IMR-90 (cell line): ENCODE results near the gene TRIM22. TPM values are rescaled to one million over a fixed set of nuclear protein-coding genes. Genes with fewer than 3 reads are reported as not detected.

Experiments
- ATAC-seq: fragments of 200-7000 bp; cut with Tn5 transposase; 2 replicates; pipeline ENCODE4 v1.9.1; 2020; ENCODE audit warnings: low read depth, mild to moderate bottlenecking, moderate library complexity
- BruUV-seq: library from RNA; stranded (reverse); fragments of 400-500 nt; replicated peaks from 2 replicates; lab custom pipeline; 2021; lab: Mats Ljungman, UMichigan
- CTCF ChIA-PET: fragments of 300-600 bp; formaldehyde crosslinking; extraction: SDS; loops from one replicate; lab custom pipeline; 2021; ENCODE audit warnings: antibody characterized with exemption; lab: Yijun Ruan, JAX
- POLR2A ChIA-PET: fragments of 300-600 bp; sonication (Branson Sonifier 250); formaldehyde crosslinking; loops from one replicate; lab custom pipeline; 2022; ENCODE audit warnings: antibody characterized with exemption; ENCODE audit not compliant: unreplicated experiment; lab: Charles Lee
- DNase-seq: peaks from one replicate; pipeline ENCODE4 v3.0.0; 2013
- H2AFZ ChIP-seq: replicated peaks from 2 replicates; pipeline ENCODE3; 2013; ENCODE audit warnings: low read length, mild to moderate bottlenecking; ENCODE audit not compliant: poor library complexity
- H2AK5ac ChIP-seq: 2 replicates; pipeline ENCODE4 v1.6.1; 2013; ENCODE audit warnings: low read depth, low read length, inconsistent platforms
- H2AK9ac ChIP-seq: replicated peaks from 2 replicates; pipeline ENCODE3; 2013; ENCODE audit warnings: mild to moderate bottlenecking, low read depth, low read length, moderate library complexity; ENCODE audit not compliant: poor library complexity
- H2BK120ac ChIP-seq: 2 replicates; pipeline ENCODE4 v1.6.1; 2013; ENCODE audit warnings: low read depth, low read length, inconsistent platforms
- H2BK15ac ChIP-seq: 3 replicates; pipeline ENCODE4 v1.6.1; 2013; ENCODE audit warnings: low read depth, low read length, inconsistent platforms
- H2BK20ac ChIP-seq: 2 replicates; pipeline ENCODE4 v1.6.1; 2013; ENCODE audit warnings: low read depth, mild to moderate bottlenecking, inconsistent platforms, low read length, moderate library complexity
- H2BK5ac ChIP-seq: 2 replicates; pipeline ENCODE4 v1.6.1; 2013; ENCODE audit warnings: mild to moderate bottlenecking, low read depth, low read length, inconsistent platforms; ENCODE audit not compliant: poor library complexity, severe bottlenecking
- H3K14ac ChIP-seq: replicated peaks from 2 replicates; pipeline ENCODE4 v1.6.1; 2013; ENCODE audit warnings: low read depth, low read length, inconsistent platforms
- H3K18ac ChIP-seq: 2 replicates; pipeline ENCODE4 v1.6.1; 2013; ENCODE audit warnings: low read depth, low read length, control low read depth
- H3K23ac ChIP-seq: 2 replicates; pipeline ENCODE4 v1.6.1; 2013; ENCODE audit warnings: low read depth, low read length, inconsistent platforms
- H3K27ac ChIP-seq: 2 replicates; pipeline ENCODE4 v1.5.1; 2013; ENCODE audit warnings: mild to moderate bottlenecking, control low read depth, low read length; ENCODE audit not compliant: insufficient read depth
- H3K27me3 ChIP-seq: 2 replicates; pipeline ENCODE4 v1.6.1; 2013; ENCODE audit warnings: low read length; ENCODE audit not compliant: control insufficient read depth, insufficient read depth
- H3K36me3 ChIP-seq: 2 replicates; pipeline ENCODE4 v1.6.1; 2013; ENCODE audit warnings: low read length, mixed read lengths; ENCODE audit not compliant: control insufficient read depth, insufficient read depth
- H3K4ac ChIP-seq: 2 replicates; pipeline ENCODE4 v1.6.1; 2013; ENCODE audit warnings: low read depth, low read length, inconsistent platforms
- H3K4me1 ChIP-seq: 2 replicates; pipeline ENCODE4 v1.6.1; 2013; ENCODE audit warnings: low read length, mixed read lengths; ENCODE audit not compliant: control insufficient read depth, insufficient read depth
- H3K4me2 ChIP-seq: 2 replicates; pipeline ENCODE4 v1.6.1; 2013; ENCODE audit warnings: low read depth, mild to moderate bottlenecking, control low read depth, low read length, moderate library complexity
- H3K4me3 ChIP-seq: 2 replicates; pipeline ENCODE4 v1.5.1; 2013; ENCODE audit warnings: low read depth, mild to moderate bottlenecking, control low read depth, low read length, moderate library complexity; ENCODE audit not compliant: insufficient read depth
- H3K56ac ChIP-seq: 2 replicates; pipeline ENCODE4 v1.6.1; 2013; ENCODE audit warnings: low read length, inconsistent platforms; ENCODE audit not compliant: insufficient read depth; ENCODE audit errors: extremely low read depth
- H3K79me1 ChIP-seq, 2 experiments: 2 replicates each; pipeline ENCODE4 v1.6.1; 2013; ENCODE audit warnings: low read length in 2 of 2, inconsistent platforms in 1 of 2, low read depth in 1 of 2
- H3K9ac ChIP-seq: 2 replicates; pipeline ENCODE4 v1.6.1; 2013; ENCODE audit warnings: low read depth, low read length, control low read depth
- H3K9me1 ChIP-seq: 2 replicates; pipeline ENCODE4 v1.6.1; 2013; ENCODE audit warnings: low read length, inconsistent platforms; ENCODE audit not compliant: insufficient read depth
- H3K9me3 ChIP-seq: 2 replicates; pipeline ENCODE4 v1.6.1; 2013; ENCODE audit warnings: low read length; ENCODE audit not compliant: control insufficient read depth, insufficient read depth
- H4K20me1 ChIP-seq: 2 replicates; pipeline ENCODE4 v1.6.1; 2013; ENCODE audit warnings: low read length, inconsistent platforms; ENCODE audit not compliant: insufficient read depth
- H4K5ac ChIP-seq: 2 replicates; pipeline ENCODE4 v1.6.1; 2013; ENCODE audit warnings: mild to moderate bottlenecking, low read depth, low read length, control low read depth
- H4K8ac ChIP-seq, 2 experiments: 2 replicates each; pipeline ENCODE4 v1.6.1; 2013; ENCODE audit warnings: low read depth in 2 of 2, low read length in 2 of 2, control low read depth in 1 of 2, inconsistent platforms in 1 of 2
- H4K91ac ChIP-seq: 2 replicates; pipeline ENCODE4 v1.6.1; 2013; ENCODE audit warnings: low read depth, low read length, inconsistent platforms; ENCODE audit not compliant: insufficient read depth
- BHLHE40 ChIP-seq: fragments of 150-350 bp; IDR thresholded peaks from 2 replicates; pipeline ENCODE4 v1.6.1; 2016; ENCODE audit warnings: mild to moderate bottlenecking, low read depth, low read length
- CEBPB ChIP-seq: IDR thresholded peaks from 2 replicates; pipeline ENCODE4 v1.6.1; 2012; ENCODE audit warnings: low read depth, low read length, improper control_type of control experiment
- CHD1 ChIP-seq: IDR thresholded peaks from 2 replicates; pipeline ENCODE4 v1.6.1; 2012; ENCODE audit warnings: low read depth, low read length, improper control_type of control experiment
- FOS ChIP-seq: fragments of 150-350 bp; IDR thresholded peaks from 2 replicates; pipeline ENCODE4 v1.6.1; 2016; ENCODE audit warnings: low read depth, low read length
- MAFK ChIP-seq: IDR thresholded peaks from 2 replicates; pipeline ENCODE4 v1.6.1; 2012; ENCODE audit warnings: low read depth, low read length, improper control_type of control experiment
- MXI1 ChIP-seq: IDR thresholded peaks from 2 replicates; pipeline ENCODE4 v1.6.1; 2012; ENCODE audit warnings: low read depth, mild to moderate bottlenecking, low read length, moderate library complexity, borderline replicate concordance
- POLR2A ChIP-seq: IDR thresholded peaks from 2 replicates; pipeline ENCODE4 v1.6.1; 2012; ENCODE audit warnings: mild to moderate bottlenecking, low read depth, low read length
- RAD21 ChIP-seq: IDR thresholded peaks from 2 replicates; pipeline ENCODE4 v1.6.1; 2012; ENCODE audit warnings: low read length, improper control_type of control experiment
- RFX5 ChIP-seq: IDR thresholded peaks from 2 replicates; pipeline ENCODE4 v1.8.0; 2012; ENCODE audit warnings: low read depth, mild to moderate bottlenecking, low read length, moderate library complexity
- WGBS, 2 experiments: methylation state at CpG; one replicate each; pipeline versions ENCODE4 v1.1.5 to v1.1.7; 2013; ENCODE audit warnings: missing lambda C conversion rate in 2 of 2; ENCODE audit not compliant: insufficient read length in 1 of 2; ENCODE audit errors: extremely low coverage in 2 of 2; 5-methylcytosine and 5-hydroxymethylcytosine counted together
- dilution Hi-C: fragments of 300-500 bp; cut with HindIII; formaldehyde crosslinking; loops from one replicate; pipeline ENCODE4 v1.14.3; 2018; ENCODE audit warnings: low sequenced_read_pairs; ENCODE audit not compliant: unreplicated experiment
- in situ Hi-C: fragments of 300-500 bp; cut with MboI; formaldehyde crosslinking; loops from 3 replicates; pipeline ENCODE4 v1.14.3; 2019; ENCODE audit warnings: low sequenced_read_pairs, inconsistent platforms, mixed read lengths
- intact Hi-C: fragments of 100-400 bp; cut with micrococcal nuclease; formaldehyde crosslinking; loops from 2 replicates; pipeline ENCODE4 v1.10.0; 2022
- polyA plus RNA-seq, 3 experiments: library from polyadenylated mRNA; depleted of rRNA; stranded (reverse); fragments of >200 nt; gene quantifications; 2 replicates each; pipeline ENCODE4 v1.2.3, GENCODE V29; 2012; ENCODE audit warnings: low replicate concordance in 1 of 3
- total RNA-seq: library from RNA; depleted of rRNA; stranded (reverse); fragments of >200 nt; gene quantifications from 2 replicates; pipeline ENCODE4 v1.2.3, GENCODE V29; 2012

TRIM22 gene
- total and polyA plus RNA-seq, 2 of the 4 experiments (the other 2 are of a cell fraction): 43.6 to 46.8 TPM

DNA sequence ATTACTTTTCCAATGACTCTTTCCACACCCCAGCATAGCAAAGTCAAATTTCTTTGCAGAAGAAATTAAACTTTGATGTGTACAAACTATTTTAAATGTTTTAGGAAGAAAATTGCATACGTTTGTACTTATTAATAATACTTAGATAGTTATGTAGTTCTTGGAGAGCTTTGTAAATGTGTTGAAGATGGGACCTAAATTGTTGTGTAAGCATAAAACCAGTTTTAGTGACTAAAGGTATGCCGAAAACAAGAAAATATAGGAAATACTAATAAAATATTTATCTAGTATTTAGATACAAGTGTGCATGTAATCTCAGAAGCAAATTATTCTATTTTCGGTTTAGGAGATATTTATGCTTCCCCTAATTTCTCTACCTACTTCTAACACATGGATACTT lies 60.2 kb downstream of the TRIM22 start:
- Histone ChIP-seq H3K27me3 (no peaks in the 10 kb centered on the region), H2BK20ac (no peak overlapping the region), H3K23ac (no peak overlapping the region), H2AK9ac (no peak overlapping the region), H2BK120ac (no peak overlapping the region), H3K27ac (no peak overlapping the region), H3K4ac (no peak overlapping the region), H3K56ac (no peak overlapping the region), H3K4me2 (no peak overlapping the region), H4K8ac (no peak overlapping the region), H4K91ac (no peak overlapping the region), H2BK5ac (no peak overlapping the region), H3K36me3 (no peaks in the 10 kb centered on the region), H3K9me3 (no peaks in the 10 kb centered on the region), H3K18ac (no peak overlapping the region), H3K4me1 (no peaks in the 10 kb centered on the region), H3K79me1 (no peaks in the 10 kb centered on the region), H3K14ac (no peak overlapping the region), H2AFZ (no peak overlapping the region), H3K9me1 (no peaks in the 10 kb centered on the region), H4K5ac (no peak overlapping the region), H3K4me3 (no peak overlapping the region), H2AK5ac (no peak overlapping the region), H2BK15ac (no peak overlapping the region), H3K9ac (no peak overlapping the region), H4K20me1 (no peaks in the 10 kb centered on the region)
- ATAC-seq: no peak
- POLR2A ChIA-PET: no interaction called here
- TF ChIP-seq CHD1 (no peak), RAD21 (no peak), BHLHE40 (no peak), MXI1 (no peak), FOS (no peak), POLR2A (no peak), CEBPB (no peak), MAFK (peak; percentile 34), RFX5 (no peak)
- CTCF ChIA-PET: no interaction called here
- intact Hi-C loops (no loop called here), dilution Hi-C loops (no loop called here), in situ Hi-C loops (no loop called here)
- WGBS, 2 experiments: no CpG with 5 or more reads among the region's 3 CpGs
- no TSS peak for BruUV-seq
- no peak for DNase-seq
